GM21381 (cell line): ENCODE results near the gene THEM5.

Experiments
- ATAC-seq: cut with Tn5 transposase; IDR thresholded peaks from one replicate; pipeline ENCODE4 v1.9.1; 2021; ENCODE audit warnings: mild to moderate bottlenecking, moderate library complexity; ENCODE audit not compliant: unreplicated experiment

Gene THEM5

DNA sequence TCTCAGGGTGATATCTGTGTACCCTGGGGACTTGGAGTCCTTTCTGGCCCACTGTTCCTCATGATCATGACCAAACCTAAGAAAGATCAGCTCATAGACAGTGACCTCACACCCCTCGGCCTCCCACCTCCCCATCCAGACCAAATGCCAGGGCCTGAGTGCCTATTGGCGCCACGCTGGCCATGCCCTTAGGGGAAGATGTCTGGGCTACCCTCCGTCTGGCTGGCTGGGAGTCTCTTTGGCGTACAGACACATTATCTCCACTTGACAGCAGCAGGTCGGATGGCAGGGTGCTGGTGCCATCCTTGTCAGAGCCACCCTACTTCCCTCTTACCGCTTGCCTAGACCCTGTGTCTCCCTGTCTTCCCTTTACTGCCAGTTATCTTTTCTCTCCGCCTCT, 30.3 kb downstream of the THEM5 start:
- no peak for ATAC-seq

DNA sequence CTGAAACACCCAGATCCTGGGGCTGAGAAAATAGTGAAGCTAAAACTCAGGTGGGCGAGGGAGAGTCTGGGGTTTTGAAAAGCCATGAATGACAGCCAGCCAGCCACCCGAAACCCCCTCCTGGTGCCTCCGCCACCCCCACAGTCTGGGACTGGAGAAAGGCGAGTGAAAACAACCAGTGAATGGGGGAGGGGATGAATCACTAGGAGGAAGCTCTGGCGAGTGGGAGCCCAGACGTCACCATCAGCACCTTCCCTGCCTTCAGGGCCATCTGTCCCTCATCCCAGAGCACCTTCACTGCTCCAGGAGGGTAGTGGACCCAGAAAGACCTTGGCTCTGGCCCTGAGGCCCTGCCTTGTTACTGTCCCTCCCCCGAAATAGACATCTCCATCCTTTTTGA, 31.1 kb downstream of the THEM5 start:
- no peak for ATAC-seq

DNA sequence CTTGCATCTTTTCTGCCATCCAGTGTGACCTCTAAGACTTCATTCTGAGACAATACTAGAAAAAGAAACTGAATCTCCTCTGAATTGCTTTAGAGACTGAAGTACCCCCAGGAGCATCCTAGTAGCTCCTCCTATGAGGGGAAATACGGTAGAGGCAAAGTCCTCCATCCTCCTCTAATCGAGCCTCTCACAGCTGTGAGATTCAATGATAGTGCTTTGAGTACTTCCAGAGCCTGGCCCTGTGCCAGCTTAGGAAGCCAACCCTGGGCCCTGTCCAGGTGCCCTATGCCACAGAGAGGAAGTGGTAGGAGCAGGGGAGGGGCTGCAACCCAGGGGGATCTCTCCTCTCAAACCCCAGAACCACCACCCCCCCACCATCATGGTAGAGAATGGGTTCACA, 32.6 kb downstream of the THEM5 start:
- no peak for ATAC-seq

DNA sequence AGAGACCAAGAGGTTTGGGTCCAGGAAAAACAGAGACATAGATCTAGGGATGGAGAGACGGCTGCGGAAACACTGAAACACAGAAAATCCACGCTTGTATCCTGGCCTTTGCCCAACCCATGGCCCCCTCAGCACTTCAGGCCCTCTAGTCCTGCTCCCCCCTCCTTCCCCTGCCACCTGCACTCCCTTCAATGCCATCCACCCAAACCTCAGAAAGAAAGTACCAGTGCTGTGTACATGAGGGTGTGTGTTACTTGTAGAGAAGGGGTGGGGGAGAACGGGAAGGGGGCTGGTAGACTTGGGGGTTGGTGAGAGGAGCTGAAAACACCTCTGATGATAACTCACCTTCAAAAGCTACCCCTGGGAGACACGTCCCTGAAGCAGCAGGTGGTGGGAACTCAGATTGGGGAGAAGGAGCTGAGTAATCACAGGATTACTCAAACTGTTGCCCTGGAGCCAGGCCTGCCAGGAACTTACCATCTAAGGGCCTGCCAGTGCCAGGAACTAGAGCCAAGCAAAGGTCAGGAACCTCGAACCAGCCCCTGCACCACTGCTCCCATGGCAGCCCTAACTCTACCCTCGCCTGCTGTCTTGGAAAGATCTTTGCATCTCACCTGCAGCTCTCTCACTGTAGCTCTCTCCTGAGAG, 33.4 kb downstream of the THEM5 start:
- no peak for ATAC-seq

DNA sequence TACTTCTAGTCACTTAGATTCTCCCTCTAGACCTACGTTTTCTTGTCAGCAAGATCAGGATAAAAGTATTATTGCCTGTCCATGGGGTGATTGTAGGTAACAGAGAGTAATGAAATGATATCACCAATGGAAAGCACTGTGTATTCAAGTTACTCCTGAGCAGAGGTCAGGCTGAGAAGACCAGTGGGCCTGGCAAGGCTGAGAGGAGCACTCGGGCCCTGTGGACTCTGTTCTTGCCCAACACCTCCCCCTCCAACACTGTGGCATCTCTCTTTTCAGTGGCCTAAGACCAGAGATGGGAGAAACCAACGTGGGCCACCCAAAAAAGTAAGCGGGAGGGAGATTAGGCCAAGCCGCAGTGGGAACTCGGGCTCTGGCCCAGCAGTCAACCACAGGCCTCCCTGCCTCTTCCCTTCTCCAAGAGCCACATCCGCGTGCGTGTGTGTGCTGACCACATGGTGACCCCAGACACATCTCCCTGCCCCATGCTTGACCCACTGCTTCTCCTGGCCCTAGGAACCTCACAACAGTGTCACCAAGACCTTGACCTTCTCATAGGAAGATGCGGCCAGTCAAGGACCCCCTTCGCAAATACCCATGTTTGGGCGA, 34.2 kb downstream of the THEM5 start:
- no peak for ATAC-seq

DNA sequence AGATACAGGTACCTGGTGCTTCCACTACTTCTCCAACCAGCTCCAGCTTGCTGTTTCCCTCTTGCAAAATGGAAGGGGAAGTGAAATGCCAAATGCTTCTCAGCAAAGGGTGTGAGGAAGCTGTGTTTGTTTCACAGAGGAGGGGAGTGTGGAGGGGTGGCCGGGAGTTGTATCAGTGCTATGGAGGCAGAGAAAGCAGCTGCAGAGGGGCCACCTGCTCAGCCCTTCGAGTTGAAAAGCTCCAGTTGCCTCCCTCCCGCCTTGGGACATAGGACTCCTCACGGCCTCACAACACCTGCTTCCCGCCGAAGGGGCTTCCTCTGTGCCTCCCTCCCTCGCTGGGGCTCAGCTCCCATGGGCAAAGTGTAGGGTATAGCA, 36.2 kb downstream of the THEM5 start:
- no peak for ATAC-seq

DNA sequence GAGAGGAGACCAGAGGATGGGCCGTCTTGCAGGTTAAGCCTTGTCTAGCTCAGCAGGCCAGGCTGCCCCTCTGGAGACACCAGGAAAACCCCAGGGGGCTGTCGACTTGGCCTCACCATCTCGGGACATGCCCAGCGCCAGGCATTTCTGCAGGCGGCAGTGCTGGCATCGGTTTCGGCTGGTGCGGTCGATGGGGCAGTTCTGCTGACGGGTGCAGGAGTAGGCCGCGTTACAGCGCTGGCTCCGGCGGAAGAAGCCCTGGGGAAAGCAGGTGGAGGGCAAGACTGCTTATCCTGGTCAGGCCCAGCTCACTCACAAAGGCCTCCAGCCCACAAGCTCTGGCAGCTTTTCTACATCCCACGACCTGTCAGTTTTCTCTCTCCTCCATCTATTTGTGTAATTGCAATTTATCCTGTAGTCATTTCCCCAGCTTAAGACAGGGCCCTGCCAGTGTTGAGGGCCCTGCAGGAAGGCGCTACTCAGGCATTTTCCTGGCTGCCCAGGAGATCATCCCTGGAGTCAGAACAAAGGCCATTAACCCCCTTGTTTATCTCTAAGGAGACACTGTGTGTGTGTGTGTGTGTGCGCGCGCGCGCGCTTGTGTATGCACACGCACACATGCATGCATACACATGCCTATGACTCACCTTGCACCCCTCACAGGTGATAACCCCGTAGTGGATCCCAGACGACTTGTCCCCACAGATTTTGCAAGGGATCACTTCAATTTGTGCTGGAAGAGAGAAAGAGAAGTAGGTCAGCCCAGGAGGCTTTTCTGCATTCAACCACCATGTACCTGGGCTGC, 36.8 kb downstream of the THEM5 start:
- no peak for ATAC-seq

DNA sequence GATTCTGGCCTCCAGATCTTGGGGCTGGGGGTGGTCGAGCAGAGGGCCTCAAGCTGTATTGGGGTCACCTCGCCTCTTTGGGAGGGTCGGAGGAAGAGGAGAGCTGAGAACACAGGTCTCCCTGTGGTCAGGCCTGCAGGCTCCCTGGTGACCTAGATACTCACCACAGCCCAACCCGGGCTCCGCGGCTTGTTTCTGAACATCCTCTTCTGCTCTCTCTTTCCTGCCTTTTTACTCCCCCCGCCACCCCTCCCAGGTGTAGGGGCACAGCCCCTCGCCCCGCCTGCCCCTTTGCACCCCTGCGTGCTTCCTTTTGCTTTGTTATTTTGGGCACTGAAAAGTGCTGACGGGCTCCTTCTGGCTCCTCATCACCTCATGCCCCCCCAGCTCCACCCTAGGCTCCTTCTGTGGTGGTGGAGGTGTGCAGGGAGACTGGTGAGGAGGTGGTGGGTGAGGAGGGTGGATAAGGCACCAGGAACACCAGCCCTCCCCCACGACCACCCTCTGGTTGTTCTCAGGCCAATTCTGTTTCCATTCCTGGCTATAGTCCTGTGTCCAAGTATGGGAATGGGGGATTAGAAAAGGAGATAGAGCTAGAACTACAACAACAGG, 37.7 kb downstream of the THEM5 start:
- no peak for ATAC-seq

DNA sequence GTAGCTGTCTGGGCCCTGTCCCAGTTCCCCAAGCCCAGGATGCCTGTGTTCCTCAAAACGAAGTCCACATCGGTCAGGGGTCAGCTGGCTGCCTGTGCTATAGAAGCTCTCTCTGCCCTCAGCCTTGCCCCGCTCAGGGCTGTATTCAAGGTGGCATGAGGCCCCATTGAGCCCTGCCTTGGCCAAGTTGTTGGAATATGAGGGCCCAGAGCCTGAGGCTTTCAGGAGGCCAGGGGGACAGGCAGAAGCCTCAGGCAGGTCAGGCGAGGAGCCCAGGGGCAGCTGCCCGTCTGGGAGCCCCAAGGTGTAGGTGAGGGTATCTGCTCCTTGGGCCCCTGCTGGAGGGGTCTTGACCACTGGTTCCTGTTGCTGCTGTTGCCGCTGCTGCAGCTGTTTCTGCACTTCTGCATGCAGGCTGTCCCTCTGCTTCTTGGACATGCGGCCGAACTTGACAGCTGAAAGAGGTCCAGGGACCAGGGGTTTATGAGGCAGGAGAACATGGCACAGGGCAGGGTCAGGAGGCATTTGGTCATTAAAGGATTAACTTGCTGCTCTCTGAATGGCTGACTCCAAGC, 38.5 kb downstream of the THEM5 start:
- ATAC-seq = no peak

DNA sequence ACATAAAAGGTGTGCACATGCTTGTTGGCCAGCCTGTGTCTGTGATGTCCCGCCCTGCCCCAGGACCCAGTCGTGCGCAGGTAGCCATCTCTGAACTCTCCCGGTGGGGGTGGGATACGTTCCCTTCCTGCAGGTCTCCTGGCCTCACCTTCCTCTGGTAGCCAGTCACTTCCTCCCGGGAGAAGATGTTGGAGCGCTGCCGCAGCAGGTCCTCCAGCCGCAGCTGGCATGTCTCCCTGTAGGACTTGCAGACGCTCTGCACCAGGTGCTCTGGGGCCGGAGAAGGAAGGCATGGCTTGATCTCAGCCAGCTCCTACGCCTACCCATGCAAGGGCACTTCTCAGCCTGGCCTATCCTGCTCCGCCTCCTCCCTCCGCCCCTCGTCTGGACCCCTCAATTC, 39.1 kb downstream of the THEM5 start:
- no peak for ATAC-seq

DNA sequence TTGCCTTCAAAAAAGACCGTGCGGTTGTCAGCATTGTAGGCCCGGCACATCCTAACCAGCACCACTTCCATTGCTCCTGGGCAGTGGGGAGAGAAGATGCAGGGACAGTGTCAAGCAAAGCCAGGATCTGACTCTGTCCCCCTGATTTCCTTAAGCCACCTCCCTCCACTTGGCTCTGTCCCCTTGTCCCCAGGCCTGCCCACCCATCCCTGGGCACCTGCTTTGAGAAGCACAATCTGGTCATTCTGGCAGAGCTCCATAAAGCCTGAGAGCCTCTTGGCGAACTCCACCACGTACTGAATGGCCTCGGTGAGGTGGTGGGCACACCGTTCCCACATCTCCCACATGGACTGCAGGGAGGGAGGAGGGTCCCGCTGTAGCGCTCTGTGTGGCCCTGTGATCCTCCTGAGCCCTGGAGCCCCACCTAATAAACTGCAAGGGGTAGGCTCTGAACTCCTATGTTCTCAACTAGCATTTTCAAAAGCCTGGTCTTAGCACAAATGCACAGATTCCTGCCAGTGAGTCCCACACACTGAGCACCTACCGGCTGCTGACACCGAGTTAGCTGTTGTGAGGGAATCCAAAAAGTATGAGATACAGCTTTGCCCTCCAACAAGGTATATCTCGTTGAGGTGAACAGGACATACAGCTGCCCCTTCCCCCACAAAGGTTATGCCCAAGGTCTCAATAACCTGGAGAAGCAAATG, 40.1 kb downstream of the THEM5 start:
- ATAC-seq = no peak

DNA sequence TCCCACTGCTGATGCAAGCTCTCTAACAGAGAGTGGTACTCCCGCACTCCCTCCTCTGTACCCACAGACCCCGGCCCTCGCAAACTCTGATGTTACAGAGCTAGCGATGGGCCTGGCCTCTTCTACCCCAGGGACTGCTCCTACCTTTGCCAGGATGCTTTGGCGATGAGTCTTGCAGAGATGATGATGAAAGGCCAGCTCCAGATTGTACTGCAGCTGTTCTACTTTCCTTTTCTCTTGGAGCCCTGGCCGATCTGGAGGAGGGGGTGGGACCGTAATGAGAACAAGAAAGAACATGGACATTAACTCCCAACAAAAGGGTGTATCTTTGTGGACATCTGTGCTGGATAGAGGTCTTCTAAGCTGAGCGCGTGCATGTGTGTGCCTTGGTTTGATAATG, 42.3 kb downstream of the THEM5 start:
- ATAC-seq = no peak

DNA sequence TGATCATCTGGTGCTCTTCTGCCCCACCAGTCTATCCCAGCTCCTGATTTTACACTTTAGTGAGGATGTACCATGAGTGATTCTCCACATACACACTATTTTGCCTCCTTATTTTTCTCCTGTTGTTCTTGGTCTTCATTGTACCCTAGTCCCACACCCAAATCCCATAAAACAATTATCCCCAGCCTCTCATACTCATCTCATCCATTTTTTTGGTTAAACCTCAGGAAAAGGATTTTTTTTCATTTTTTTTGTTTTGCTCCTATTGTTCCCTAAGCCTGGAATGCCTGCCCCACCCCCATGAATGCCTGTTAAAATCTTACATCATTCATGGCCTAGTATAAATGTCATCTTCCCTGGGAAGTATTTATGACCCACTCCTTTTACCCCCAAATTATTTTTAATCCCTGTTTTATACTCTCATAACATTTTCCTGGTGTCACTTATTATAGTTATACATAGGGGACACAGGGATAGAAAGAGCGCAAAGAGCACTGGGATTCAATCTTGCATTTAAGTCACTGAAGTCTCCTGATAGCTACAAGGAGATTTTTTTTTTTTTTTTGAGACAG, 43.4 kb downstream of the THEM5 start:
- ATAC-seq = no peak

DNA sequence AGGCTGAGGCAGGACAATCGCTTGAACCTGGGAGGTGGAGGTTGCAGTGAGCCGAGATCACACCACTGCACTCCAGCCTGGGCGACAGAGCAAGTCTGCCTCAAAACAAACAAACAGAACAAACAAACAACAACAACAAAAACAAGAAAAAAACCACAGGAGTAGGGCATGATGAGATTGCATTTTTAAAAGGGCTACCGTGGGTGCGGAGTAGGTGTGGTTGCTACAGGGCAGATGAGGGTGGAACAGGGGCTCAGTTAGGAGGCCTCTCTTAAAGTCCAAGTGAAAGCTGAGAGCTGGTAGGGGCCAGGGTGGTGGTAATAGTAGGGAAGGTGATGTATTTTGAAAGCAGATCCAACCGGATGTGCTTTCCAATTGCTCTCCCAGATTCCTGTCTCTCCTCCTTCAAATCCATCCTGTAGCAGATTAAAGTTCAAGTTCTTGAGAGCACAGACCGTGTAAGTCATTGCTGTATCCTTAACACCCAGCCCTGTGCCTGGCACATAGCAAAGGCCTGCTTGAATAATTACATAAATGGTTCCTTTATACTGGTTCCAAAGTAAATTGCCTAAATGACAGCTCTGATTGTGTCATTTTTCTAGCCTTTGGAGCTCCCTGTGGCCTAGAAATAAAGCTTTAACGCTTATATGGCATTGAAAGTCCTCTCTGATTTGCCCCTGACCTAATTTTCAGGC, 44.1 kb downstream of the THEM5 start:
- no peak for ATAC-seq

DNA sequence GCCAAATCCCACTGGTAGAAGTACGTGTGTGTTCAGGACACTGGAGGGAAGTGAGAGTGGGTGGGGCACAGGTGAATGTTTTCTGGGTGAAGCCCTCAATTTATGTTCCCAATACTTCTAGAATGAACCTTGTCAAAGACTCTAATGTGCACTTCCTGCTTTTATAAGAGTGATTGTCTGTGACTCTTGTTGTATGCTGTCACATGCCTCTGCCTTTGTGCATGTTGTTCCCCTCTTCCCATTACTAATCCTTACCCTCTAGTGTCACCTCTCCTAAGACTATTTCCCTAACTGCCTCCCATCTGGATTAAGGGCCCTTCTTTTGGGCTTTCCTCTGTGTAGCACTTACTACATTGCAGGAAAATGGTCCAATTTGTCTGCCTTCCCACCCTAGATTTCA, 45.7 kb downstream of the THEM5 start:
- no peak for ATAC-seq

DNA sequence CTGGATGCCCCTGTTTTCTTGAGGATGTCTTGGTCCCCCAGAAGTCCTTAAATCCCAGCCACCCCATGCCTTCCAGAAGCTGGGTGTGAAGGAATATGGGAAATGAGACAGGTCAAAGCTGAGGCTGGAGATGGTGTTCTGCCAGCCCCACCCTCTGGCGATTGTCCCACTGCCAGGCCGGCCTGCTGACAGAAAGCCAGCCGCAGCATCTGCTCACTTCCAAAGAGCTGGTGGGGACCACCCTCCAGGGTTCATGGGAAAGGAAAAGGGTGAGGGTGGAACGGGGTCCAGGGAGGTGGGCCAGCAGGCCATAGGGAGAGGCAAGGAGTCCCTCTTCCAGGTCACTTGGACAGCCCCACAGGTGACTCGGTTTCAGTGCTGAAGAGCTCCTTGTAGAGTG, 46.4 kb downstream of the THEM5 start:
- no peak for ATAC-seq

DNA sequence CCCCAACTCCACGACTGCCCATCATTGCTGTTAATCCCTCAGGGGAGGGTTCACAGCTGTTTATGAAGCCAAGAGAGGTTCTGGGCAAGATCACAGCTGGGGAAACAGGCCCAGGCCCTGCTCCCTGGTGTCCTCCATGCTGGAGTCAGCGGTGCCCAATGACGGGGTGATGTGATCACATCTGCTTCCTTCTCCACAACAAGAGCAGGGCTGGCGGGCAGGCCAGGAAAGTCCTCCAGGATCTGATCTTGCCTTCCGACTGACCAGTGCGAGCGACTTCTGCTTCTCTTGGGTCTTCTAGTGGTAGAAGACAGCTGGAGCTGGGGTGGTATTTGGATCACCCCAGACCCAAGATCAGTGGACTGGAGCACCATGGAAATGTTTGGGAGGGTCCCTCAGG, 47.3 kb downstream of the THEM5 start:
- no peak for ATAC-seq

DNA sequence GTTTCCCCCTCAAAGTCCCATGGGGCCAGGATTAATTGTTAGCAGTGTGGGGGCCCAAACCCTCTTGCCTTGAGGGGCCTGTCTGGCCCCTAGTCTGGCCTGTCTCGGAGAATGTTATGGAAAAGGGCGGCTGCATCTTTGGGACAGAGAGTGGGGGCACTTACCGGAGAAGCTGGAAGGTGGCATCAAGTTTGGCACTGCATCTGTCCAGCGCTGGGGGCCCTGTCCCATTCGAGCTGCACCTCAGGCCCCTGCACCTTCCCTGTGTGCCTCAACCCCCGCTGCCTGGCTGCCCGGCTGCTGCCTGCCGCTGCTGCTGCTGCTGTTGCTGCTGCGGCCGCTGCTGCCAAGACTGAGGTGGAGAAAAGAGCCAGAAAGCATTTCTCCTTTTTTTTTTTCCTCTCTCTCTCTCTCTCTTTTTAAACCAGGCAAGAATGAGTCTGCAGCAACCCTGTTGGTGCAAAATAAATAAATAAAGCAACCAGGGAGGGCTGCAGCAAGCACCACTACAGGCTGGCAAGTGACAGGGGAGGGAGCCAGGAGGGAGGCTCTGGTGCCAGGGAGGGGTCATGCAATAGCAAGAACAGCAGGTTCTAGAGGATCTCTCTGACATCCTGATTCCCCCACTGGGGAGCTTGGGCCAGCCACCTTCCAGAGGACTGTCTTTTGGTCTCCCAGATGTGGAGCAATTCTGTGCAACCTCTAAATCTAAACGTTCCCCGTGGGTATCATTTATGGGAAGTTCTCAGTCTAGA, 48.3 kb downstream of the THEM5 start, which contains the start of gene LINGO4:
Gene LINGO4, minus strand, starts transcription at position 354 of the 755 bp plus-strand sequence. CDS start 2,715 bp downstream, outside the sequence.
- ATAC-seq = no peak

DNA sequence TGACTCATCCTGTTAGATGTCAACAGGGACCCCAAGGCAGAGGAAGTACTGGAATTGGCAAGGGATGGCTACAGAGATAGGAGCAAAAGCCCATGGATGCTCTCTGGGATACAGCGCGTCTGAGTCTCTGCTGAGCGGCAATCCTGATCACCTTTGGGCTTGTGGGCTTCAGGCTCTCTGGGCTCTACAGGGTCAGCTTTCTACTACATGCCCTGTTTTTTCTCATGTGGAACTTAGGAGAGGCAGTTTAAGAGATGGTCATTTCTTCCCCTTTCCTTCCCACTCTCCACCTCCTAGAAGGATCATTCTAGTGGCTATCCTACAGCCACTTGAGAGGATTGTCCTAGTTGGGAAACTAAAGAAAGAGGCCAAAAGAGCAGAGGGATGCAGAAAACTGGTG, 49.6 kb downstream of the THEM5 start:
- no peak for ATAC-seq
